OCI-LY7 (cell line): ENCODE results near the gene GPC1. TPM values are rescaled to one million over a fixed set of nuclear protein-coding genes. Genes with fewer than 3 reads are reported as not detected.

Experiments used
- BruUV-seq: library from RNA; stranded (reverse); fragments of 400-500 nt; replicated peaks from 2 replicates; lab custom pipeline; 2021; lab: Mats Ljungman, UMichigan
- CTCF ChIA-PET: fragments of 300-600 bp; sonication (Branson Sonifier 250); formaldehyde crosslinking; loops from one replicate; lab custom pipeline; 2022; ENCODE audit warnings: antibody characterized with exemption; ENCODE audit not compliant: unreplicated experiment; lab: Charles Lee
- POLR2A ChIA-PET: fragments of 300-600 bp; sonication (Branson Sonifier 250); formaldehyde crosslinking; loops from one replicate; lab custom pipeline; 2022; ENCODE audit warnings: antibody characterized with exemption; lab: Charles Lee
- DNase-seq: peaks from one replicate; pipeline ENCODE4 v3.0.0-alpha.2; 2015; ENCODE audit warnings: low spot score
- H2AFZ ChIP-seq: fragments of 200-600 bp; sonication (generic), shearing (Covaris generic); 2 replicates; pipeline ENCODE4 v1.6.1; 2014; ENCODE audit warnings: mild to moderate bottlenecking, antibody characterized with exemption, low read length, moderate library complexity
- H3K27ac ChIP-seq: fragments of 200-600 bp; sonication (generic); 2 replicates; pipeline ENCODE4 v1.5.1; 2014; ENCODE audit warnings: mixed run types, low read depth, mild to moderate bottlenecking, moderate library complexity, low read length, inconsistent platforms; ENCODE audit not compliant: poor library complexity, severe bottlenecking
- H3K36me3 ChIP-seq: fragments of 200-600 bp; sonication (generic); 2 replicates; pipeline ENCODE4 v1.6.1; 2014; ENCODE audit warnings: mild to moderate bottlenecking, antibody characterized with exemption, low read length, moderate library complexity, mixed read lengths; ENCODE audit not compliant: insufficient read depth
- H3K4me1 ChIP-seq: fragments of 200-600 bp; sonication (generic); 2 replicates; pipeline ENCODE4 v1.5.1; 2014; ENCODE audit warnings: mild to moderate bottlenecking, low read length; ENCODE audit not compliant: insufficient read depth, poor library complexity, severe bottlenecking
- H3K4me2 ChIP-seq: fragments of 200-600 bp; sonication (generic); 2 replicates; pipeline ENCODE4 v1.6.1; 2014; ENCODE audit warnings: mild to moderate bottlenecking, low read length
- H3K4me3 ChIP-seq: fragments of 200-600 bp; sonication (generic); 2 replicates; pipeline ENCODE4 v1.5.1; 2014; ENCODE audit warnings: mild to moderate bottlenecking, low read depth, low read length; ENCODE audit not compliant: poor library complexity, severe bottlenecking
- H3K79me2 ChIP-seq: fragments of 200-600 bp; sonication (generic); 2 replicates; pipeline ENCODE4 v1.6.1; 2016; ENCODE audit warnings: low read depth, mild to moderate bottlenecking, low read length, moderate library complexity, mixed read lengths; ENCODE audit not compliant: insufficient read depth
- H3K9me2 ChIP-seq: fragments of 200-600 bp; sonication (generic); 2 replicates; pipeline ENCODE4 v1.6.1; 2016; ENCODE audit warnings: mild to moderate bottlenecking, low read length, mixed read lengths; ENCODE audit not compliant: insufficient read depth
- H3K9me3 ChIP-seq: fragments of 200-600 bp; sonication (generic); 2 replicates; pipeline ENCODE4 v1.6.1; 2014; ENCODE audit warnings: mild to moderate bottlenecking, mixed run types, low read length, mixed read lengths
- H4K20me1 ChIP-seq: fragments of 200-600 bp; sonication (generic); 2 replicates; pipeline ENCODE4 v1.6.1; 2014; ENCODE audit warnings: mild to moderate bottlenecking, antibody characterized with exemption, low read length, moderate library complexity, mixed read lengths; ENCODE audit not compliant: insufficient read depth
- EZH2phosphoT487 ChIP-seq: fragments of 200-600 bp; sonication (generic); IDR thresholded peaks from 2 replicates; pipeline ENCODE4 v1.6.1; 2018; ENCODE audit warnings: low read depth, borderline replicate concordance, mild to moderate bottlenecking, mixed run types, antibody characterized with exemption, low read length, moderate library complexity, mixed read lengths
- intact Hi-C: fragments of 100-400 bp; cut with micrococcal nuclease; formaldehyde crosslinking; loops from one replicate; pipeline ENCODE4 v1.10.0; 2022; ENCODE audit not compliant: unreplicated experiment
- total RNA-seq, 2 experiments: library from RNA; depleted of rRNA in 1 of 2; stranded (reverse); fragments of >200 nt in 1 of 2; shearing (Covaris generic) in 1 of 2; gene quantifications; 2 replicates each; pipeline ENCODE4 v1.2.3, GENCODE V29; 2014 to 2022
- TF ChIP-seq, protein P1 (sequence below): fragments of 200-600 bp; sonication (generic); conservative IDR thresholded peaks from 2 replicates; pipeline ENCODE4 v1.5.1; 2014; ENCODE audit warnings: mild to moderate bottlenecking, antibody characterized with exemption, low read length, moderate library complexity, mixed read lengths

GPC1 gene
- total RNA-seq, 2 experiments from 2014 or later = 2.4 to 4.0 TPM

DNA sequence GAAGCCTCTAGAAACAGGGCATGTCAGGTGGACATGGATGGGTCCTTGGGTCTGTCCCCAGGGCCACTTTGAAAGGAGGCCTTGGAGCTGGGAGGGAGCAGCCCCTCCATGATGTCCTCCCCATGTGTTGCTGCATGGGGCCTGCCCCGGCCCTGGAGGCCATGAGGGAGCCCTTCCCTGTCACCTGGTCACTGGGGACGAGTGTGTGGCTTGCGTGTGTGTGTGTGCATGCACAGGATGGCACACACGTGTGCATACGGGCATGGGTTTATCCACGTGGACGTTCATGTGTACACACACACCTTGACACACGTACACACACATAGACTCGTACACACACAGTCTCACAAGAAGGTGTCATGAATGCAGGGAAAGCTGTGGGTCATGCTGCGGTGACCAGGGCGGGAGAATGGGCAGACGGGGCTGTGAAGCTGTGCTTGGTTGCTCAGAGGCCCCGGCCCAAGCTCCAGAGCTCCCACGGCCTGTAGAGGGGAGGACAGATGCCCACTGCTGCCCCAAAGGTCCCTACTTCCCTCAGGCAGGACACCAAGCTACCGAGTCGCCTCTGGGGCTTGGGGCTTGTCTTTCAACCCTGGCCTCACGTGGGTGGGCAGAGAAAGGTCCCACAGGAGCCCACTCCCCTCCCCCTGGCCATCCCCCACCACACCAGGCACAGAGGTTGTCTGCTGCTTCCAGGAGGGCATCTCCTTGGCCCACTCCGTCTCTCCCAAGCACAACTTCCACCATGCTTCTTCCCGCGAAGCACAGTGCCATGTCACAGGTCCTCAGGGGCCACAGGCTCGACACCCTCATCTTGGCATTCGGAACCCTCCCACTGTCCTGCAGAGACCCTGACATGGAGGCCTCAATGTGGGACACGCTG lies 42.3 kb upstream of the GPC1 start:
- Histone ChIP-seq H3K9me3 (no peaks in the 10 kb centered on the region), H3K79me2 (no peaks in the 10 kb centered on the region), H3K27ac (no peak overlapping the region), H3K4me1 (no peaks in the 10 kb centered on the region), H3K4me2 (no peak overlapping the region), H3K4me3 (no peak overlapping the region), H2AFZ (no peak overlapping the region), H3K9me2 (no peaks in the 10 kb centered on the region), H3K36me3 (no peaks in the 10 kb centered on the region), H4K20me1 (no peaks in the 10 kb centered on the region)
- ChIA-PET CTCF (no interaction called here), POLR2A (no interaction called here)
- BruUV-seq = no TSS peak
- intact Hi-C loops = no loop called here
- DNase-seq = no peak
- TF ChIP-seq EZH2phosphoT487 = no peak
- TF ChIP-seq, protein P1, sequence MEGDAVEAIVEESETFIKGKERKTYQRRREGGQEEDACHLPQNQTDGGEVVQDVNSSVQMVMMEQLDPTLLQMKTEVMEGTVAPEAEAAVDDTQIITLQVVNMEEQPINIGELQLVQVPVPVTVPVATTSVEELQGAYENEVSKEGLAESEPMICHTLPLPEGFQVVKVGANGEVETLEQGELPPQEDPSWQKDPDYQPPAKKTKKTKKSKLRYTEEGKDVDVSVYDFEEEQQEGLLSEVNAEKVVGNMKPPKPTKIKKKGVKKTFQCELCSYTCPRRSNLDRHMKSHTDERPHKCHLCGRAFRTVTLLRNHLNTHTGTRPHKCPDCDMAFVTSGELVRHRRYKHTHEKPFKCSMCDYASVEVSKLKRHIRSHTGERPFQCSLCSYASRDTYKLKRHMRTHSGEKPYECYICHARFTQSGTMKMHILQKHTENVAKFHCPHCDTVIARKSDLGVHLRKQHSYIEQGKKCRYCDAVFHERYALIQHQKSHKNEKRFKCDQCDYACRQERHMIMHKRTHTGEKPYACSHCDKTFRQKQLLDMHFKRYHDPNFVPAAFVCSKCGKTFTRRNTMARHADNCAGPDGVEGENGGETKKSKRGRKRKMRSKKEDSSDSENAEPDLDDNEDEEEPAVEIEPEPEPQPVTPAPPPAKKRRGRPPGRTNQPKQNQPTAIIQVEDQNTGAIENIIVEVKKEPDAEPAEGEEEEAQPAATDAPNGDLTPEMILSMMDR = no peak

DNA sequence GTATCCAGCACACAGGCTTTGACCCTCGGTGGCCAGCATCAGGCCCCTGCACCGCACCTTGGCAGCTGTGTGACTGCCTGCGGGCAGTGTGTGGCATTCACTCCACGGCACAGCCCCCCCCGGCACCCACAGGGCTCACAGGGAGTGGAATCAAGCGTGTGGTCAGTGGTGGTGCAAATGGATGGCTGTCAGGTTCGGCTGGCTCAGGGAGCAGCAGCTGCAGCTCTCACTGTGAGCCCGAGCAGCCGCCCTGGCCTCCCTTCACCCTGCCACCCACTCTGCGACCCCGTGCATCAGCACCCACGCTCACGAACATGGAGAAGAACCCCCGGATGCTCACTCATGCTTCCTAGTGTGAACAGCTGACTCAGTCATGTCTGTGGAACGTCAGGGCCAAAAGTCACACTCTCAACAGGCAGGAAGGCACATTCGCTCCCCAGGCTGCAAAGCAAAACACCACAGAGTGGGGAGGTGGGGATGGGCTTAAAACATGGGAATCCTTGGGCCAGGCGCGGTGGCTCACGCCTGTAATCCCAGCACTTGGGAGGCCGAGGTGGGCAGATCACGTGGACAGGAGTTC lies 41.5 kb upstream of the GPC1 start:
- intact Hi-C loops = no loop called here
- H3K4me3 ChIP-seq = no peak overlapping the region
- no peaks in the 10 kb centered on the region for H3K79me2 ChIP-seq
- H4K20me1 ChIP-seq = no peaks in the 10 kb centered on the region
- ChIA-PET POLR2A (no interaction called here), CTCF (no interaction called here)
- no peak overlapping the region for H3K4me2 ChIP-seq
- H3K36me3 ChIP-seq = no peaks in the 10 kb centered on the region
- H3K4me1 ChIP-seq = no peaks in the 10 kb centered on the region
- no peak overlapping the region for H2AFZ ChIP-seq
- BruUV-seq = no TSS peak
- no peak for TF ChIP-seq EZH2phosphoT487
- TF ChIP-seq, protein P1 = no peak
- H3K9me3 ChIP-seq = no peaks in the 10 kb centered on the region
- DNase-seq = no peak
- no peaks in the 10 kb centered on the region for H3K9me2 ChIP-seq
- H3K27ac ChIP-seq = no peak overlapping the region

DNA sequence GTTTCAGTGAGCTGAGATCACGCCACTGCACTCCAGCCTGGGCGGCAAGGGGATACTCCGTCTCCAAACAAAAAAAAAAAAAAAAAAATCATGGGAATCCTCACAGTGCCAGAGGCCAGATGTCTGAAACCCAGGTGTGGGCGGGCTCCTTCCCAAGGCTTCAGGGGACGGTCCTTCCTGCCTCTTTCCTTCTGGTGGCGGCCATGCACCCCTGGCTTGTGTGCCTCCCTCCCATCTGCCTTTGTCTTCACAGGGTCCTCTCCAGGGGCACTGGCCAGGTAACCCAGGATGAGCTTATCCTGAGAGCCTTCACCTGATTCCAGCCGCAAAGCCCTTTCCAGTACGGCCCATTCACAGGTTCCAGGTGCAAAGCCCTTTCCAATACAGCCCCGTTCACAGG lies 40.9 kb upstream of the GPC1 start:
- CTCF ChIA-PET = no interaction called here
- H3K9me2 ChIP-seq = no peaks in the 10 kb centered on the region
- no TSS peak for BruUV-seq
- H3K79me2 ChIP-seq = no peaks in the 10 kb centered on the region
- TF ChIP-seq EZH2phosphoT487 = no peak
- TF ChIP-seq, protein P1 = no peak
- H3K4me2 ChIP-seq = no peak overlapping the region
- H3K9me3 ChIP-seq = no peaks in the 10 kb centered on the region
- no peaks in the 10 kb centered on the region for H3K36me3 ChIP-seq
- DNase-seq = no peak
- no peaks in the 10 kb centered on the region for H4K20me1 ChIP-seq
- H2AFZ ChIP-seq = no peak overlapping the region
- H3K4me3 ChIP-seq = no peak overlapping the region
- intact Hi-C loops = no loop called here
- no peaks in the 10 kb centered on the region for H3K4me1 ChIP-seq
- H3K27ac ChIP-seq = no peak overlapping the region
- POLR2A ChIA-PET = no interaction called here
